NB4 (cell line): ENCODE measurements around the gene STING1.
"Not testable (repeated sequence)": the region's sequence is repeated elsewhere in the genome, so short reads cannot be mapped to it uniquely, and the experiment has no call there.

Experiments used
- DNase-seq: peaks from one replicate; pipeline ENCODE4 v3.0.0; 2010; ENCODE audit warnings: low read depth
- H3K4me3 ChIP-seq: one replicate; pipeline ENCODE4 v1.5.1; 2011; ENCODE audit warnings: mild to moderate bottlenecking, low read depth, low read length, moderate library complexity
- MYC ChIP-seq: IDR thresholded peaks from 2 replicates; pipeline ENCODE4 v1.6.1; 2011; ENCODE audit warnings: low read depth, low read length
- POLR2A ChIP-seq: IDR thresholded peaks from 2 replicates; pipeline ENCODE4 v1.6.1; 2011; ENCODE audit warnings: mild to moderate bottlenecking; ENCODE audit not compliant: insufficient read length; ENCODE audit errors: extremely low read depth
- TF ChIP-seq, protein P1 (sequence below): IDR thresholded peaks from 2 replicates; pipeline ENCODE4 v1.6.1; 2011; ENCODE audit warnings: low read depth, low read length
- TF ChIP-seq, protein P2 (sequence below): IDR thresholded peaks from one replicate; pipeline ENCODE4 v1.5.1; 2012; ENCODE audit warnings: low read depth, low read length

STING1 gene

GRCh38 chr5:139481122-139481533 is 1.4 kb downstream of the STING1 start:
- peak overlapping the region; percentile 75 for H3K4me3 ChIP-seq
- TF ChIP-seq MYC (no peak), POLR2A (no peak)
- TF ChIP-seq, protein P1, sequence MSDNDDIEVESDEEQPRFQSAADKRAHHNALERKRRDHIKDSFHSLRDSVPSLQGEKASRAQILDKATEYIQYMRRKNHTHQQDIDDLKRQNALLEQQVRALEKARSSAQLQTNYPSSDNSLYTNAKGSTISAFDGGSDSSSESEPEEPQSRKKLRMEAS: no peak
- TF ChIP-seq, protein P2, sequence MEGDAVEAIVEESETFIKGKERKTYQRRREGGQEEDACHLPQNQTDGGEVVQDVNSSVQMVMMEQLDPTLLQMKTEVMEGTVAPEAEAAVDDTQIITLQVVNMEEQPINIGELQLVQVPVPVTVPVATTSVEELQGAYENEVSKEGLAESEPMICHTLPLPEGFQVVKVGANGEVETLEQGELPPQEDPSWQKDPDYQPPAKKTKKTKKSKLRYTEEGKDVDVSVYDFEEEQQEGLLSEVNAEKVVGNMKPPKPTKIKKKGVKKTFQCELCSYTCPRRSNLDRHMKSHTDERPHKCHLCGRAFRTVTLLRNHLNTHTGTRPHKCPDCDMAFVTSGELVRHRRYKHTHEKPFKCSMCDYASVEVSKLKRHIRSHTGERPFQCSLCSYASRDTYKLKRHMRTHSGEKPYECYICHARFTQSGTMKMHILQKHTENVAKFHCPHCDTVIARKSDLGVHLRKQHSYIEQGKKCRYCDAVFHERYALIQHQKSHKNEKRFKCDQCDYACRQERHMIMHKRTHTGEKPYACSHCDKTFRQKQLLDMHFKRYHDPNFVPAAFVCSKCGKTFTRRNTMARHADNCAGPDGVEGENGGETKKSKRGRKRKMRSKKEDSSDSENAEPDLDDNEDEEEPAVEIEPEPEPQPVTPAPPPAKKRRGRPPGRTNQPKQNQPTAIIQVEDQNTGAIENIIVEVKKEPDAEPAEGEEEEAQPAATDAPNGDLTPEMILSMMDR: no peak
- peak; percentile 39 for DNase-seq

DNA sequence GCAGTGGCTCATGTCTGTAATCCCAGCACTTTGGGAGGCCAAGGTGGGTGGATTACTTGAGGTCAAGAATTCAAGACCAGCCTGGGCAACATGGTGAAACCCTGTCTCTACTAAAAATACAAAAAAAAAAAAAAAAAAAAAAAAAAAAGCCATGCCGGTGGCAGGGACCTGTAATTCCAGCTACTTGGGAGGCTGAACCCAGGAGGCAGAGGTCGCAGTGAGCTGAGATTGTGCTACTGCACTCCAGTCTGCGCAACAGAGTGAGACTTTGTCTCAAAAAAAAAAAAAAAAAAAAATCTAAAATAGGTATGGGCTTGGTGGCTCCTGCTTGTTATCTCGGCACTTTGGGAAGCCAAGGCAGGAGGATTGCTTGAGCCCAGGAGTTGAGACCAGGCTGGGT is 2.8 kb downstream of the STING1 start:
- not testable (repeated sequence) for H3K4me3 ChIP-seq, DNase-seq

- not testable (repeated sequence) for DNase-seq
- peak overlapping the region; percentile 21 for H3K4me3 ChIP-seq
Measured at GRCh38 chr5:139478657-139479423, 3.7 kb downstream of the STING1 start.

- DNase-seq: peak; percentile 38
- no peak overlapping the region for H3K4me3 ChIP-seq
Measured at GRCh38 chr5:139475865-139476617, 6.5 kb downstream of the STING1 start.

DNA sequence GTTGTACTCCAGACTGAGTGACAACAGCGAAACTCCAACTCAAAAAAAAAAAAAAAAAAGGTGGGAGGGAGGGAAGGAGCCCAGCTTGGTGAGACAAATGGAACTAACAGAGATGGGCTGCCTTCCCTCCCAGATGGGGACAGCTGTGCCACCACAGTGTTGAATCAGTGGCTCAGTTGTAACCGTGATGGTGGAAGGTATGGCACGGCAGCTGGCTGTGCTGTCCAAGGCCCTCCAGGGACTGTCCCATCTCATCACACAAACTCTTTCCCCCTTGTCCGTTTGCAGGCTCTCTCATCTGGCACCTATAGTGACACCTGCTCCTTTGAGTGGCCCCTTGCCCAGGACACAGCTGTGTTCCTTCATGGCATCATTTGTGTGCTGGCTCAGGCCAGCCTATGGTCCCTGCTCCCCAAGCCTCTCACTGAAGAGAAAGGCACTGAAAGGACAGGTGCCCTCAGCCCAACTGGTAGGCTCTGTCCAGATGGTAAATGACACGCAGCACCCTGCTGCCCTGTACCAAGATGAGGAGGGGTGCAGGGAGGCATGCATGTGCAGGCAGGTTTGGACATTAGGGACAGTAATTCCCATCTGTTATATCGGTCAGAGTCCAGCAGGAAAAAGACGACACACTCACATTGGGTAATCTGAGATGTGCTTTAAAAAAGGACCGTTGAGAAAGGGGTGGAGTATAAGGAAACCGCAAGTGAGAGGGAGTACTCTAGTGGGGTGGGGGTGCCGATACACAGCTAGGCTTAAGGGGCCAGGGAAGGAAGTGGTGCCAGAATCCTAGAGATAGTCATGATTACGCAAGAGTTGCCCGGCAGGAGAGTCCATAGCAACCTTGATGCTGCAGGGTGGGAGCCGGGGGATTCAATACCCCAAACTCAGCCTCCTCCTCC is 7.4 kb downstream of the STING1 start:
- TF ChIP-seq, protein P1: no peak
- peak; percentile 11 for TF ChIP-seq POLR2A
- H3K4me3 ChIP-seq: peak overlapping the region; percentile 27
- peak; percentile 98 for DNase-seq

More at GRCh38 chr5:139475865-139476617, 6.5 kb downstream of the STING1 start:
- TF ChIP-seq MYC (no peak), POLR2A (no peak)
- TF ChIP-seq, protein P1: no peak
- TF ChIP-seq, protein P2: no peak

DNA sequence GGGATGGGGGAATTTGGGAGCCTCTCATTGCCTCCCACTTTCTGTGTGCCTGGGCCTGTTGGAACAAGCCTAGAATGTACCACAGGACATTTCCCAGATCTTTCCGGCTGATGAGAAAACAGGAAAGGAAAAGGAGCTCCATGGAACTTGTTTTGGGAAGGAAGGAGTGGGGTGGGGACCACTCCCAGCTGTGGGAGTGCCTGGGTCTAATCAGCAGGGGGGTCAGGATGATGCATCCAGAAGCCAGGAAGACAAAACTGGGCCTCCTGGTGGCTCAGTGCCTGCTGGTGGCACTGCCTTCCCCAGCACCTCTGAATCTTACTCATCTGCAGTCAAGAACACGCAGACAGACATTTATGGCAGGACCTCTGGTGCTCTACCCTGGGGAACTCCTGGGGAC is 9.0 kb downstream of the STING1 start:
- TF ChIP-seq MYC: no peak
- no peak for TF ChIP-seq POLR2A
- TF ChIP-seq, protein P1: no peak
- TF ChIP-seq, protein P2: no peak
- peak; percentile 61 for DNase-seq
- H3K4me3 ChIP-seq: no peak overlapping the region

GRCh38 chr5:139473105-139473504 is 9.5 kb downstream of the STING1 start:
- TF ChIP-seq, protein P1: no peak
- TF ChIP-seq POLR2A (no peak), MYC (no peak)
- TF ChIP-seq, protein P2: no peak
- no peak overlapping the region for H3K4me3 ChIP-seq
- DNase-seq: no peak
